NCI-H510A treated with DMSO at 0.1 percent for 48 hours (cell line): ENCODE data around the gene SH3BGRL.
"Not testable (repeated sequence)": the region's sequence is repeated elsewhere in the genome, so short reads cannot be mapped to it uniquely, and the experiment has no call there.

Experiments used
- DNase-seq: peaks from one replicate; lab custom pipeline; 2025; lab: John Stamatoyannopoulos, UW

The SH3BGRL gene

DNA sequence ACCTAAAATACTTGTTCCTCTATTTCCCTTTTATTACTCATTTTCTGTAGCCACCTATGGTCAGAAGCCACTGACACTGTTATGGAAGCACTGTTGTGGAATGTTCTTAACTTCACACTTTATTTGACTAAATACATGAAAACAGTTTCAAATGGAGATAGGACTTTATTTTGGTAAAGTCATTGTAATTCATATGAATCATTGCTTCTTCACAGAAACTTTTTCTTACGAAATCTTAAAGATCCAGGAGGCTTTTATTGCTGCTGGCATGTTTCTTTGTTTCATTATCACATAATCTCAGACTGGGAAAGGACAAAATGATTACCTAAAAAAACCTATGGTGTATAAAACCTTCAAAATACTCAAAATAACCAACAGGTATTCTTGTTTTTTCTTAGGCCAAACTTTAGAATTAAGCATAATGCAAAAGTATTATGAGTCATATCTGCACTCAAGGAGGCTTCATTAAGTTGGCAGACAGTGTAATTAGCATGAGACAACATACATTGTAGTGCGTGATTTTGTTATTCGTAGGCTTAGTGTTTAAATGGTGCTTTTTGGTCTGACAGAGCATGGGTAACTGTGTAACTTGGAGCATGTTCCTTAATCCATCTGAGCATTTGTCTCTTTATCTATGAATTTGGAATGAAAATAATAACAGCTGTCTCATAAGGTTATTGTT, 58.0 kb downstream of the SH3BGRL start:
- no peak for DNase-seq

DNA sequence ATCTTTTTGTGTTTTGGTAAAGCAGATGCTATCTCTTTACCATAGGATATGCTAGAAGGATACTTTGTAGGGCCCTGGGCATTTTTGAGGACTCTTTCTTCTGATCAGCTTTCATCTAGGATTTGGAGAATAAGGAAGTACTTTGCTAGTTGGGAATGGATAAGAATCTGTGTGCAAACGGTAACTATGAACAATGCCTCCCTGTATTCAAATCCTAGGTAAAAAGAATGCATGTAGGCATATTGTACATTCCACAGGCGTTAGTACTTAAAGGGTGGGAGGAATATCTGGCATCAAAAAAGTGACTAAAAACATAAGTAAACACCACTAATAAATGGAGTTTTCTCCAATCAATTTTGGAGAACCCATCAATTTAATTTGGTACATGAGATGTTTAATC, 59.7 kb downstream of the SH3BGRL start:
- no peak for DNase-seq

DNA sequence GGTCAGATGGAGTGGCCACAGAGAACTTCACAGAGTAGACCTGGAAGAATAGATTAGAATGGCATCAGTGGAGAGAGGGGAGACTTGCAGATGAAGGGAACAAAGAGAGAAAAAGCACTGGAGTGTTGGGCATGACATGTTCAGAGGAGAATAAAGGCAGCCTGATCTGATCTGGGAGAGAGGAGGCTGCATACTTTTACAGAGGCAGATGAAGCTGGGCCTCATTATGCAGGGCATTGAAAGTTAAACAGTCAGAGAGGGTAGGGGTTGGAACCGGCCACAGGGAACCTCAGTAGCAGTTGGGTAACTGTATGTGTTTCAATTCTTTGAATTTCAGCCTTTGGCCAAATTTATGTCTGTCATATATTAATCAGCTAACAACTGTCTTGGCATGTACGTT, 61.2 kb downstream of the SH3BGRL start:
- DNase-seq: no peak

DNA sequence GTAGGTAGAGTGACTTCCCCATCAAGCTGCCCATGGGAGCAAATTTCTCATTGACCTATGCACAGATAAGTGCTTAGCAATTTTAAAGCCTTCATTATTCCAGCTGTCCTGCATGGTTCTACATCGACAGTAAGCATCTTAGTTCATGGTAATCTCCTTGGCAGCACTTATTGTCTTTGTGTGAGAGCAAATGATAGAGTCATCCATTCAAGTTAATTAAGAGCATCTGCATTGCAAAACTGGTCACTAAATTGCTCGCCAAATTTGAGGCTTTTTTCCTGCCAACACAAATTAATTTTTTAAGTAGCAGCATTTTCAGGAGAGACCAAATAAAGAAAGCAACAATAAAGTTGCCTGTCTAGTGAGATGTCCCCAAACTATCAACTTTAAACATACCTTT, 76.7 kb downstream of the SH3BGRL start:
- DNase-seq: no peak

DNA sequence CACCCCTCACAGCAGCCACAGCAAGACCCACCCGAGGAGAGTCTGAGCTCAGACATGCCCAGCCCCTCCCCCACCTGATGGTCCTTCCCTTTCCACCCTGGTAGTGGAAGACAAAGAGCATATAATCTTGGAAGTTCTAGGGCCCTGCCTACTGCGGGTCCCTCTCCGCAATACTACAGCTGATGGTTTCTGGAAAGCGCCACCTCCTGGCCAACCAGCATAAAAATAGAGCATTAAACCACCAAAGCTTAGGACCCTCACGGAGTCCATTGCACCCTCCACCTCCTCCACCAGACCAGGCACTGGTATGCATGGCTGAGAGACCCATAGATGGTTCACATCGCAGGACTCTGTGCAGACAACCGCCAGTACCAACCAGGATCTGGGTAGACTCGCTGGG, 78.2 kb downstream of the SH3BGRL start:
- no peak for DNase-seq

DNA sequence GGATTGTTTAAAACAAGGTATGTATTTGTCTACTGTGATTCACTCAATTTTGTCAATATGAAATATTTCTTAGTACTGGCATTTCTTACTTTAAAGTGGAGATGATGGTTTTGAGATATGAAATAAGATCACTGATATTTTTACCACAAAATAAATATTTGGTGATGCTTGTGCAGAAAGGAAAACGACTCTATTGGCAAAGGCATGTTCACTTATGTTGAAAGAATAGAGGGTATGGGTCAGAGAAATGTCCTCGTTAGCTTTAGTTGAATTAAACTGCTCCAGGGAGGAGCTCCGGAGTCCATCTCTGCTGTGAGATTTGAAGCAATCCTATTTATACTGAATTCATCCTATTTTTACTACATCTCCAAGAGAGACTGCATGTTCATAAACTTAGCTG, 84.2 kb downstream of the SH3BGRL start:
- DNase-seq: no peak

DNA sequence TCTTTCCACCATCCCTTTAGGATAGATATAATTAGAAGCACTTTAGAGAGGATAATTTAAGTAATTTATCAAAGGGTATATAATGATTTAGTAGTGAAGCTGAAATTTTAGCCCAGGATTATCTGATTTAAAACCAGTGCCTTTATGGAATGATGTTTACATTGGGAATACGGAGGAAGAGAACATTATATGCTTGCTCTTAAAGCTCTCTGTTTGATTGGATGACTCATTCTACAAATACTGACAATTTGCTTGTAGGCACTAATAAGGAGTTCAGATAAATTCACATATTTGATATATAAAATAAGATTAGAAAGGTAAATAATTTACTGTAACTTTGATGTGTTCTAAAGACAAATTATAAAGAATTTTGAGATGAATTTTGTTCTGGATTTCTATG, 84.7 kb downstream of the SH3BGRL start:
- no peak for DNase-seq

DNA sequence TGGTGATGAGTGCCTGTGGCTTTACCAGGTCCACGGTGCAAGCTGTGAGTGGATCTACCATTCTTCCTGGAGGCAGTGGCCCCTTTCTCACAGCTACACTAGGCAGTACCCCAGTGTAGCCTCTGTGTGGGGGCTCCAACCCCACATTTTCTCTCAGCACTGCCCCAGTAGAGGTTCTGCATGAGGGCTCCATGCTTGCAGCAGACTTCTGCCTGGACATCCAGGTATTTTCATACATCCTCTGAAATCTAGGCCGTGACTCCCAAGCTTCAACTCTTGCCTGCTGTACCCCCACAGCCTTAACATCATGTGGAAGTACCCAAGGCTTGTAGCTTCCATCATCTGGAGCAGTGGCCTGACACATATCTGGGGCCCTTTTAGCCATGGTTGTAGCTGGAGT, 90.1 kb downstream of the SH3BGRL start:
- DNase-seq: no peak

DNA sequence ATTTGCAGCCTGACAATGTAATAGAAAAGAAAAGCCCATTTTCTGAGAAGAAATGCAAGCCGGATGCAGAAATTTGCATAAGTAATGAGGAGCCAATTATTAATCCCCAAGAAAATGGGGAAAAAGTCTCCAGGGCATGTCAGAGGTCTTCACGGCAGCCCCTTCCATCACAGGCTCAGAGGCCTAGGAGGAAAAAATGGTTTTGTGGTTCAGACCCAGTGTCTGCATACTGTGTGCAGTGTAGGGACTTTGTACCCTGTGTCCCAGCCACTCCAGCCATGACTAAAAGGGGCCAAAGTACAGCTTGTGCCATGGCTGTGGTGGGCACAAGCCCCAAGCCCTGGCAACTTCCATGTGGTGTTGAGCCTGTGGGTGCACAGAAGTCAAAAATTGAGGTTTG, 92.2 kb downstream of the SH3BGRL start:
- no peak for DNase-seq

DNA sequence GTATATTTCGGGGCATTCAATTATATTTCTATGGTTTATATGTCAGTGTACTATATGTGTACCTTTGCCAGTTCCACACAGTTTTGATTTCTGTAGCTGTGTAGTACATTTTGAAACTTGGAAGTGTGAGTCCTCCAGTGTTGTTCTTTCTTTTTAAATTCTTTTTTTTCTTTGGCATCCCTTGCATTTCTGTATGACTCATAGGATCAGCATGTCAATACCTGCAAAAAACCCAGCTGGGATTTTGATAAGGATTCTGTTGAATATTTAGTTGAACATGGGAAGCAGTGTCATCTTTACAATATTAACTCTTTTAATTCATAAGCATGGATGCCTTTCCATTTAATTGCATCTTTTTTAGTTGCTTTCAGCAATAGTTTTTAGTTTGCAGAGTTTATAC, 100.0 kb downstream of the SH3BGRL start:
- no peak for DNase-seq

DNA sequence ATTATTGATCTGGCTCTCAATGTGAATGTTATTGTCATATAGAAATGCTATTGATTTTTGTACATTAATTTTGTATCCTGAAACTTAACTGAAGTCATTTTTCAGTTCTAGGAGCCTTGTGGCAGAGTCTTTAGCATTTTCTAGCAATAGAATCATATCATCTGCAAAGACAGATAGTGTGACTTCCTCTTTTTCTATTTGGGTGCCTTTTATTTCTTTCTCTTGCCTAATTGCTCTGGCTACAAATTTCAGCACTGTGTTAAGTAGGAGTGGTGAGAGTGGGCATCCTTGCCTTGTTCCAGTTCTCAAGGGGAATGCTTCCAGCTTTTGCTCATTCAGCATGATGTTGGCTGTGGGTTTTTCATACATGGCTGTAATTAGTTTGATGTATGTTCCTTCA, 102.7 kb downstream of the SH3BGRL start:
- DNase-seq: no peak

DNA sequence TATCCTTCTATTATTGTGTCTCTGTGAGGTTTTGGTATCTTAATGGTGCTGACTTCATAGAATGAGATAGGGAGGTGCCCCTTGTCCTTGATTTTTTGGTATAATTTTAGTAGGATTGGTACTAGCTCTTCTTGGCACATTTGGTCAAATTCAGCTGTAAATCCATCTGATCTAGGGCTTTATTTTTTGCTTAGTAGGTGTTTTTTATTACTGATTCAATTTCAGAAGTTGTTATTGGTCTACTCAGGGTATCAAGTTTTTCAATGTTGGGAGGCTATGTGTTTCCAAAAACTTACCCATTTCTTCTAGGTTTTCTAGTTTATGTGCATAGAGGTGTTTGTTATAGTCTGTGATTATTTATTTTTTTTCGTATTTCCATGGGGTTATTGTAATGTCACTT, 103.3 kb downstream of the SH3BGRL start:
- no peak for DNase-seq

DNA sequence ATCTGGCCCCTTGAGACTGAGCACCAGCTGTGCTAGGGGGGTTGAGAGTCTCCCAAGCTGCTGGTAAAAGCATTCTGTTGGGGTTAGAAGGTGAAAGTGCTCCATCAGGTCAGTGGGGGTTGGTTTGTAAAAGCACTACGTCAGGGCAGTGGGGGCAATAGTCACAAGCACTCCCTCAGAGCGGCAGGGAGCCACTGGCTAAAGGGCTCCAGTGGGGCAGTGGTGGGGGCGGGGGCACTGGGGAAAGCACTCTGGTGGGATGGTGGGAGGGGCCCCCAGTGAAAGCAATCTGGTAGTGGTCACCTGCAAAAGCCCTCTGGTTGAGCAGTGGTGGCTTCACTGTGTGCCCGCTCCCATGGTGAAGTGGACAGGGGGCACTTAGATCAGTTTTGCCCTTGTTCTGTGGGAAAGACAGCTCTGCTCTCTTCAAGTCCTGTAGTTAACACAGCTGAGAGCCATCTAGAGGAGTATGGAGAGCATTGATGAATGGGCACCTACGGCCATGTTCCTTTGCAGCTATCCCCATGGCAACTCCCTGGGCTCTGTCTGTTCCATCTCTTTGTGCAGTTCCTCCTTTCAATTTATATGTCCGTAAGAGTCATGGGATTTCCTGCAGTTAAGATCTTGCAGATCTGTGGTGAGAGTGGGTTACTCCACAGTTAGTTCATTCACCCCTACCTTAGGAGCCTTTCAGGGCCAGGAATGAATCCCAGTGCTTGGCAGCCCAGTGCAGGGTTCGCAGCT, 106.4 kb downstream of the SH3BGRL start:
- no peak for DNase-seq

DNA sequence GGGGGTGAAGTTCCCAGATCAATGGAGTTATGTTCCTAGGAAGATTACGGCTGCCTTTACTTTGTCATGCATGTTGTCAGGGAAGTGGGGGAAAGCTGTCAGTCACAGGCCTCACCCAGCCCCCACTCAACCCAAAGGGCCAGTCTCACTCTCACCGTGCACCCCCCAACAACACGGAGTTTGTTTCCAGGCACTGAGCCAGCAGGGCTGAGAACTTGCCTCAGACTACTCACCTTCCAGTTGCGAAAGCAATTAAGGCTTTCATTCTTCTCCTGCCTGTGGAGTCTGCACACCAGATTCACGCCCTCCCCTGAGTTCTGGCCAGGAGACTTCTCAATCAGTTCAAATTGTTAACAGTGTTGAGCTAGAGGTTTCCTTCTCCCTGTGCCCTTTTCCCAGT, 114.3 kb downstream of the SH3BGRL start:
- no peak for DNase-seq

DNA sequence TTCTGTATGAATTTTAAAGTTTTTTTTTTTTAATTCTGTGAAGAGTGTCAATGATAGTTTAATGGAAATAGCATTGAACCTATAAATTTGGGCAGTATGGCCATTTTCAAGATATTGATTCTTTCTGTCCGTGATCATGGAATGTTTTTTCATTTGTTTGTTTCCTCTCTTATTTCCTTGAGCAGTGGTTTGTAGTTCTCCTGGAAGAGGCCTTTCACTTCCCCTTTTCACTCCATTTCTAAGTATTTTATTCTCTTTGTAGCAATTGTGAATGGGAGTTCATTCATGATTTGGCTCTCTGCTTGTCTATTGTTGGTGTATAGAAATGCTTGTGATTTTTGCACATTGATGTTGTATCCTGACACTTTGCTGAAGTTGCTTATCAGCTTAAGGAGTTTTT, 129.8 kb downstream of the SH3BGRL start:
- DNase-seq: not testable (repeated sequence)

DNA sequence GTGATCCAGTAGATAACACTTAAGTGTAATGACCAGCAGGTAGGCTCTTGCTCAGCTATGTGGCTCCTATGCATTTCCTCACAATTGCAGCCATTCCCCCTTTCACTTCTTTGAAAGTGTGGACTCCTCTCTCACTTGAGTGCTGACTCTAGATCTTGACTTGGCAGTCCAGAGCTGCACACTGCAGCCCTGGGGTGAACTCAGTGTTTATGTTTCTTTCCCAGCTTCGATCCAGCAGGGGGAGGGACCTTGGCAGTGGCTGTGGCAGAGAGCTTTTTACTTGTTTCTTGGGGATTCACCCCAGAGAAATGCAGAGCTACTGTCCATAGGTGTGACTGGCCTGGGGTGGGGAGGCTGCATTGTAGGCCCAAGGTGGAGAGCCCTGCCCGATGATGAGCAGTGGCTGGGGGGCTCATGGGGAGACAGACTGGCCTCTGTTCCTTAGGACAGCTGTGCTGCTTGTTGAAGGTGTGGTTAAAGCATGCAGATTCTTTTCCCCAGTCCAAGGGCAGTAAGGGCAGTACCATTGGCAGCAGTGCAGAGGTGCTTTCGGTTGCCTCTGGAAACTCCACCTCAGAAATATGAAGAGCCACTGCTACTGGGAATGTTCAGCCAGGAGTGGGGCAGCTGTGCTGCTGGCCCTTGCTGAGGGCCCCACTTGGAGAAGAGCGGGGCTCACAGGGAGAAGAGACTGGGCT, 134.7 kb downstream of the SH3BGRL start:
- no peak for DNase-seq

DNA sequence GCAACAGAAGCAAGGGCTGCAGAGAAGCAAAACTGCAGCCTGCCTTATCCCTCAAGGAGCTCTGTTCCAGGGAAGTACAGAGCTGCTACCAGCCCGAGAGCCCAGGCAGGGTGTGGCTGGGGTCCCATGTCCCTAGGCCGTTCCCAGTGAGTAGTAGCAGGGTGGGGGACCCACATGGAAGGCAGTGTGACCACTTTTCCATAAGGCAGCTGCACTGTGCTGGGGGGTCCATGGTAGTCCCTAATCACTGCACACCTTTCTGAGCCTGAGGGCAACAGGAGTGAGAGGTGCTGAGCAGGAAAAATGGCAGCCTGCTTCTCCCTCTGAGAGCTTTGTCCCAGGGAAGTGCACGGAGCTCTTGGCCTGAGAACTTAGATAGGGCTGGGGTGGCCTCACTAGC, 135.9 kb downstream of the SH3BGRL start:
- no peak for DNase-seq

DNA sequence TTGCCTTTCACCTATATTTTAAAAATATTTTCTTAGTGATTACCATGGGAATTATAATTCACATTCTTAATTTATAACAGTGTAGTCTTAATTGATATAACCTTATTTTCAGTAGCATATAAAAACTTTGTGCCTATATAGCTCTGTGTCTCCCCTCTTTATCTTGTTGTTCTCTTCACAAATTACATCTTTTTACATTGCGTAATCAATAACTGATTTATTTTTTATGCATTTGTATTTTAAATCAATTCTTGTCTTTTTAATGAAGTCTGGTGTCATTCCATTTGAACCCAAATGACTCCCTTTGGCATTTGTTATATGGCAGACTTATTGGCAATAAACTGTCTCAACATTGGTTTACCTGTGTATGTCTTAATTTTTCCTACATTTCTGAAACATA, 137.0 kb downstream of the SH3BGRL start:
- DNase-seq: no peak

DNA sequence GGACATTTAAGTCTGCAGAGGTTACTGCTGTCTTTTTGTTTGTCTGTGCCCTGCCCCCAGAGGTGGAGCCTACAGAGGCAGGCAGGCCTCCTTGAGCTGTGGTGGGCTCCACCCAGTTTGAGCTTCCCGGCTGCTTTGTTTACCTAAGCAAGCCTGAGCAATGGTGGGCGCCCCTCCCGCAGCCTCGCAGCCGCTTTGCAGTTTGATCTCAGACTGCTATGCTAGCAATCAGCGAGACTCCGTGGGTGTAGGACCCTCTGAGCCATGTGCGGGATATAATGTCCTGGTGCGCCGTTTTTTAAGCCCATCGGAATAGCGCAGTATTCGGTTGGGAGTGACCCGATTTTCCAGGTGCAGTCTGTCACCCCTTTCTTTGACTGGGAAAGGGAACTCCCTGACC, 143.4 kb downstream of the SH3BGRL start:
- DNase-seq: not testable (repeated sequence)
